ENCODE results near the gene GSDME.

GSDME gene

GRCh38 chr7:24718977-24719491, 38.2 kb downstream of the GSDME start:
- peak; percentile 78 for DNase-seq

- DNase-seq: no peak
Observed at GRCh38 chr7:24718431-24718831, 38.8 kb downstream of the GSDME start.

GRCh38 chr7:24717694-24718320, 39.5 kb downstream of the GSDME start:
- DNase-seq: no peak

DNA sequence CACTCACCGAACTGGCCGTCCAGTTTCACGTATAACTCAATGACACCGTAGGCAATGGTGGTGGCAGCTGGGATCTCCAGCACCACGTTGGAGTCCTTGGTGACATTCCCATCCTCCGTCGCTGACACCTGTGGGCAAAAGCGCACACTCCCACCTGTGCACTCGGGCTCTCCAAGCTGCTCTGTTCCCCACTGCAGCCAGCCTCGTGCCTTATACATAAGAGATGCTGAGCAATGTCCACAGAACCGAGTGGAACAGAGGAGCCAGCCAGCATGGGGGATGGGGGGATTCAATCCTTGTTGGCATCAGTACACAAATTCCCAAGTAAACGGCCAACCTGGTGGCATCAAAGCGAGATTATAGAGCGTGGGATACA, 40.0 kb downstream of the GSDME start:
- no peak for DNase-seq

DNA sequence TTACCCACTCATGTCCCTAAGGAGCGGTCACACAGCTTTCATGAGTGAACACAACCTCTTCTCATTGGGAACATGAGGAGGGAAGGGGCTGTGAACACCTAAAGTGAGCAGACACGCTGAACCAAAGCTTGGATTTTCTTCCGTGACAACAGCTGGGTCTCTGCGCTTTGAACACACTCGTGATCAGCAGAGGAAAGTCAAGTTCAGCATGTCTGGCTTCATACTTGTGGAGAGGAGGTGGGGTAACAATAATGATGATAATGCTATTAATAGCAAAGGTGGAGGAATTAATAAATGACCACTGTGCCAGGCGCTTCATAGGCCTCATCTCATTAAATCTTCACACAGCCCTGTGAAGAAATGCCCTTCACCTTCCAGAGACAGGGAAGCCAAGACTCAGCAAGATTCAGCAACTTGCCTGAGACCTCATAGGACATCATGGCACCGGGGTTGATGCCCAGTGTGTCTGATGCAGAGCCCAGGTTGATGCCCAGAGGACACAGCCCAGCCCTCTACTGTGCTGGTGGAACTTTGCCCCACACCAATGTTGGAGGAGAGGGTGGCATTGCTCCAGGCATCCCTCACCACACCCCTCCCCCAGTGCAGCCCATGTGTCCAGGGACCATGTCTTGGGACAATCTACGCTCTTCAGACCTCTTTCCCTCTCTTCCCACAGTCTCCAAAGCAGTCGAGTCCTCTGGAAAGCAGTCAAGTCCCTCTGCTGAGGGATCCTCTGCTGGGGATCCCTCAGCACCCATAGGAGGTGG, 40.6 kb downstream of the GSDME start:
- no peak for DNase-seq

- DNase-seq: no peak
Observed at GRCh38 chr7:24715661-24716479, 41.4 kb downstream of the GSDME start.

DNA sequence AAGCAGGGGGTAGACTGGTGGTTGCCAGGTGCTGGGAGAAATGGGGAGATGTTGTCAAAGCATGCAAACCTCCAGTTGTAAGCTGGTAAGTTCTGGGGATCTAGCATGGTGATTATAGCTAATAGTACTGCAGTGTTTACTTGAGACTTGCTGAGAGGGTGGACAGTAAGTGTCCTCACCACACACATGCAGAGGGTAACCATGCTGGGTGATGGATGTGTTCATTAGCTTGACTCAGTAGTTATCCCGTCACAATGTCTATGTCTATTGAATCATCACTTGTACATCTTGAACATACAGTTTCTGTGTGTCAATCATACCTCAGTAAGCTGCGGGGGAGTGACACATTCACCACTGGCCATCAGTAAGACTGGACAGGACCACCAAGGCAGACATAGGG, 42.1 kb downstream of the GSDME start:
- no peak for DNase-seq

DNA sequence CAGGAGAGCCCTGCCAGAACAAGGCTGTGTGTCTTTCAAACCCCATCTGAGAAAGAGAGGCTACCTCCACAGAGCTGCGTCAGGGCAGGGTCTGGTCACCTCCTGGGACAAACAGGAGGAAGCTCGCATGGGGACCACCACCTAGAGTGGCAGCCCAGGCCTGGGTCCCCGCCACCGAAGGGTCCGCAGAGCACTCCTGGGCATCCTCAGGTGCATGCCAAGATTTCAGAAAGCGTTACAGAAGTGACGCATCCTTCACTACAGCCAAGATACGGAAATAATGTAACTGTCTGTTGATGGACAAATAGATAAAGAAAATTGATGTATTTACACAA, 42.6 kb downstream of the GSDME start:
- DNase-seq: no peak

GRCh38 chr7:24713850-24714675, 43.2 kb downstream of the GSDME start:
- no peak for DNase-seq

DNA sequence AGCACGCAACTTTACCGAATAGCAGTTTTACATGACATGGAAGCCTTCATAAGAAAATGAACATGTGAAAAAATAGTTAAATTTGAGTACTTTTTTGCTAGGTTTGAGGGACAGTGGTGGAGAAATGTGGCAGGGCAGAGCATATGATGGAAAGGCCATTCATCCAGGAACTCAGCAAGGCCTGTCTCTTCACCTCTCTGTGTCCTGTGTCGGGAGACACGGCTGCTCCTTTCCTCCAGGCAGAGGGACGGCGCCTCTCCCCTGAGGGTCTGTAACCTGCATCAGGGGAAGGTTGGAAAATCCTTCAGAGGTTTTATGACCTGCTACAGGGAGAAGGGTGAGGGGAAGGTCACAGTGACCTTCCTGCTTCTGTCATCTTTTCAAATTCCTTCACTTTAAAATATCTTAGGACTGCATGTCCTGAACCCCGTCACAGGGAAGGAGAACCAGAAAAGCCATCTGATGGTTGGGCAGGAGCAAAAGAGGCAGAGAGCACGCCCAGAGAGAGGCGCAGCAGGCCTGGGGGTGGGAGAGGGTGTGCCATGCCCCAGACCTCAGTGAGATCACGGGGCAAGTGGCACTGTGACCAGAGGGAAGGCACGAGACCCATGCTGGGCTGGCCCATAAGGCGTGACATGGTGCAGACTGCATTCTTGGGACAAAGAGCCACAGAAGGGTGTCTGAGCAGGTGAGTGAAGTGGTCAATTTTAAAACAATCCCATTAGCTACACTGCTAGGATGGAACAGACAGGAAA, 44.0 kb downstream of the GSDME start:
- no peak for DNase-seq

DNA sequence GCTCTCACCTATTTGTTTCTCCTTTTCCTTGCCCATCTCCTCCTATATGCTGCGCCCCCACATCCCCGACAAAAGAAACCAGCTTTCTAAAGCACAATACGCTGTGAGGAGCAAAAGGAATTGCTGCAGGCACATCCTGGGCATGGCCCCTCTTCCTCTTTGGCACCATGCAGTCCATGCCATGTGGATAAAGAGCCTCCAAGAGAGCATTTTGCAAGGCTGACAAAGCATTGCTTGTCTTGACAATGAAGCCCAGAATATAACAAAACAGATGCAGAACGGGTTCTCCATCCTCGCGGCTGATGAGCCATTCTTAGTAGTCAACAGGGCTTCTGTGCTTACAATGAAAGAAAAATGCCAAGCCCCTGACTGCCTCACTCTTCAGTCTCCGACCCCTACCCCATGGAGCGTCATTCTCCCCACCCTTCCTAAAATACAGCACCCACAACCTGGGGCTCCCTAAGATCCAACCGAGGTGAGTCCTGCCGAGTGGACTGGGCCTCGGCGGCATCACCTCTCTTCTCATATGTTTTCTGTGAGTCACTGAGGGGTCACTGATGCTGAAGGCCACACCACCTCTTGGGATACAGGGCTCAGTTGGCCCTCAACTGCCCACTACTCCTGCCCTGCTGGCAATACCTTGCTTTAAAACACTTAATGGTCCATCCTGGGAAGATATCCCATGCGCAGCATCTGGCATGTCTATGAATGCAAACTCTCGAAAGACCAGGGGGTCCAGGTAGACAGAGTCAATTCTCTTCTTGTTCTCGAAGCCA, 47.5 kb downstream of the GSDME start:
- DNase-seq: no peak

DNA sequence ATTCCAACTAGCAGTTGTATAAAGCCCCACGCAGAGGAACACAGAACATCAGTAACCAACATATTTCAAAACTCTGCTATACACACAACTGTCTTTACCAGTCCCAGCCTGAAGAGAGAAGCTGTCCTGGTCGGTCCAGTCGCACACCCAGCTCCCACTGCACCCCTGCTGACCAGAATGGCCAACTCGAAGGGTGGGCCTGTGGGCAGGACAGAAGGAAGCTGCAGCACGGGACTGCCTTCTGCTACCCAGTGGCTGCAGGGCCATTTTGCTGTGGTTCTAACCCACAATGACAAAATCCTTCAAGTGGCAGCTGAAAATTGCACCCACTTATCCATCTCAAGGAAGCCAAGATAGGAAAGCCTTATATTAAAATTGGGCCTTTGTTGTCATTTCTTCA, 48.2 kb downstream of the GSDME start:
- DNase-seq: no peak

GRCh38 chr7:24707988-24708615, 49.2 kb downstream of the GSDME start:
- DNase-seq: no peak

DNA sequence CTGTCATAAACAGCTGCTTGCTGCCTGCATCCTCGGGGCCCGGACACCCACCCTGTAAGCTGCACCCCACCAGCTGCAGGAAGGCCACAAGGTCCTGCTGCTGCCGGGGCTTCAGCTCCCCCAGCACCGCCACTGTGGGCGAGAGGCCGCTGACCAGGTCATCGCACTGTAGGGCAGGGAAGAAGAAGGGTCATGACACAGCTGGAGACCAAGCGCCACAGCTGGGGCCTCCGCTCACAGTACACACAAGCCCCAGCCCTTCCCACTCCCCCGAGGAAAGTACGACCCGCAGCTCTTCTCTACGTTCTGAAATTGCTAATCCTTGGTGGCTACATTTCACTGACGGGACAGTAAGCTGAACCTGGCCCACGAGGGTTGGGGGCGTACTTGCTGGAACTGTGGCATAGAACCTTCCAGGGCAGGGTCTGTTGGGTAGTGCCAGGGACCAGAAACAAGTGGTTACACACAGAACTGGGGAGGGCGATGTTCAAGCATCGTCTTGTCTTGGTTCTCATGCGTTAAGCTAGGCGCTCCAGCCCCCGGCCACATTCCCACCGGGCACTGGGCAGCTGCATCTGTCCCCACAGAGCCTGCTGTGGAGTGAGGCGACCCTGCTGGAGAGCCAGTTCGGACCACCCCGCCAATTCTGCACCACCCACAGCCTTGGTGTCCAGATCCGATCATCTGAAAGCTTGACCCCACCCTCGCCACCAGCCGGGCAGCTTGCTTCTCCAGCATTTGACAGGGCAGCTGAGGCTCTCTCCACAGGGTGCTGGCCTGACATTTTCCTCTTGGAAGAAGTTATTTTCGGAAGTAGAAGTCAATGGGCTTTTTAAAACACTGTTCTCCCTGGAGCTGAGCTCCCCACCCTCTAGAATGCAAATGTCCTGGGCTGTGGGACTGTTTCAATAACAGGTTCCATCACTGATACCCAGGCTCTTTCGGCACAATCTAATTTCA, 50.8 kb downstream of the GSDME start:
- no peak for DNase-seq

DNA sequence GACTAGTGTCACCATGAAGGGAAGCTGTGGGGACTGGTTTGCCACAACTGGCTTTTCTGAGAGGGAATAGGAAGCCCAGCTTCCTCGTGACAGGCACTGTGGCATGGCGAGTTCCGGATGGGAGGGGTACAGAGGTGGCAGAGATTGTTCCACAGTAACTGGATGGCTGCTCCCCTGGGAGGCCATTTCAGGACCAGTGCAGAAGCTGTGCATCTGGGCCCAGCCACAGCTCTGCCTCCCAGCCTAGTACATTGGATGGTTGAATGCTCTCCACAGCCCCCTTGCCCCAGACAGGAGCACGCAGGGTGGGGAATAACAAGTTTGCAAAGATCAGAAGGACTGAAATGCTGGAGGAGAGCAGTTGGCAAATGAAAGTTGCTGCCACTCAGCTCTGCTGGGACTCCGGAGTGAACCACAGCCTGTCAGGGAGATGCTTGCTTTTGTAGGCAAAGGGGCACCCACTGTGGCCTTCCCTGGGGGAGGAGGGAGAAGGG, 51.8 kb downstream of the GSDME start:
- no peak for DNase-seq

GRCh38 chr7:24704311-24704710, 53.0 kb downstream of the GSDME start:
- no peak for DNase-seq

DNA sequence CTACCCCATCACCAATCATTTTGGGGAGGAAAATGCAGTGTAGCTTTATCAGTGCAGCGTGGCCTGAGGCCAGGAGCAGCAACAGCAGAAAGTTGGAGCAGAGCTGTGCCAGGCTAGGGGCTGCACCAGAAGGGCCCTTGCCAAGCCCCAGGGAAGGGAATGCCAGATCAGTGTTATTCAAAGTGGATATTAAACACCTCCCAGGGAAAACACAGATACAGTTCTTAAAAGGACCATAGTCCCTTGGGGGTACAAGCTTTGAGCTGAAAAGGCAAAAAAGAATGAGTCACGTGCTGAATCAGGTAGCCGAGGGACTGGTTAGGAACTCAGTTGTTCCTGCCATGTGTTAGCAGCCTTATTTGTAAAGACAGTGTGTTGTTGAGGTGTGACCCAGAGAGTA, 54.0 kb downstream of the GSDME start:
- DNase-seq: no peak

GRCh38 chr7:24702755-24703154, 54.5 kb downstream of the GSDME start:
- DNase-seq: no peak

All from DMS153 (cell line).